ENCODE data around the gene DPPA3.
"Not testable (repeated sequence)": the region's sequence is repeated elsewhere in the genome, so short reads cannot be mapped to it uniquely, and the experiment has no call there.

The DPPA3 gene

GRCh38 chr12:7749442-7749841 is 38.2 kb downstream of the DPPA3 start:
- no peaks in the 10 kb centered on the region for H3K9me3 Mint-ChIP-seq
- DNase-seq = no peak
- H3K27ac Mint-ChIP-seq = peak overlapping the region in 1 of 2 donors; percentile 66

GRCh38 chr12:7750350-7750749 is 39.1 kb downstream of the DPPA3 start:
- no peak for ATAC-seq (replicated peaks)
- no peaks in the 10 kb centered on the region for H3K9me3 Mint-ChIP-seq
- peaks cover 4 to 6% of the 10 kb centered on the region in 2 donors for H3K4me1 Mint-ChIP-seq (ENCODE audit: low read depth in 2 of 2)
- peaks cover 0 to 9% of the 10 kb centered on the region in 2 donors for H3K27me3 Mint-ChIP-seq
- H3K4me3 Mint-ChIP-seq = peak overlapping the region in 1 of 2 donors; percentile 44
- H3K36me3 Mint-ChIP-seq (ENCODE audit: insufficient read depth) = no peaks in the 10 kb centered on the region
- DNase-seq = no peak
- H3K27ac Mint-ChIP-seq = peak overlapping the region in 1 of 2 donors; percentile 26

More at GRCh38 chr12:7749442-7749841, 38.2 kb downstream of the DPPA3 start:
- Mint-ChIP-seq H3K4me3 (no peak overlapping the region), H3K4me1 (ENCODE audit: low read depth in 2 of 2) (peaks cover 4 to 5% of the 10 kb centered on the region in 2 donors), H3K27me3 (peaks cover 0 to 9% of the 10 kb centered on the region in 2 donors), H3K36me3 (ENCODE audit: insufficient read depth) (no peaks in the 10 kb centered on the region)
- no peak for ATAC-seq (replicated peaks)

- DNase-seq (no peak), ATAC-seq (replicated peaks) (no peak)
- Mint-ChIP-seq H3K4me1 (ENCODE audit: low read depth in 2 of 2) (peaks cover 9 to 14% of the 10 kb centered on the region in 2 donors), H3K27ac (peak overlapping the region in 1 of 2 donors; percentile 63), H3K4me3 (peak overlapping the region; percentile 37 to 44), H3K9me3 (no peaks in the 10 kb centered on the region), H3K36me3 (ENCODE audit: insufficient read depth) (peaks cover 2% of the 10 kb centered on the region), H3K27me3 (peaks cover 0 to 9% of the 10 kb centered on the region in 2 donors)
These were observed 40.2 kb downstream of the DPPA3 start for GRCh38 chr12:7751394-7751793.

DNA sequence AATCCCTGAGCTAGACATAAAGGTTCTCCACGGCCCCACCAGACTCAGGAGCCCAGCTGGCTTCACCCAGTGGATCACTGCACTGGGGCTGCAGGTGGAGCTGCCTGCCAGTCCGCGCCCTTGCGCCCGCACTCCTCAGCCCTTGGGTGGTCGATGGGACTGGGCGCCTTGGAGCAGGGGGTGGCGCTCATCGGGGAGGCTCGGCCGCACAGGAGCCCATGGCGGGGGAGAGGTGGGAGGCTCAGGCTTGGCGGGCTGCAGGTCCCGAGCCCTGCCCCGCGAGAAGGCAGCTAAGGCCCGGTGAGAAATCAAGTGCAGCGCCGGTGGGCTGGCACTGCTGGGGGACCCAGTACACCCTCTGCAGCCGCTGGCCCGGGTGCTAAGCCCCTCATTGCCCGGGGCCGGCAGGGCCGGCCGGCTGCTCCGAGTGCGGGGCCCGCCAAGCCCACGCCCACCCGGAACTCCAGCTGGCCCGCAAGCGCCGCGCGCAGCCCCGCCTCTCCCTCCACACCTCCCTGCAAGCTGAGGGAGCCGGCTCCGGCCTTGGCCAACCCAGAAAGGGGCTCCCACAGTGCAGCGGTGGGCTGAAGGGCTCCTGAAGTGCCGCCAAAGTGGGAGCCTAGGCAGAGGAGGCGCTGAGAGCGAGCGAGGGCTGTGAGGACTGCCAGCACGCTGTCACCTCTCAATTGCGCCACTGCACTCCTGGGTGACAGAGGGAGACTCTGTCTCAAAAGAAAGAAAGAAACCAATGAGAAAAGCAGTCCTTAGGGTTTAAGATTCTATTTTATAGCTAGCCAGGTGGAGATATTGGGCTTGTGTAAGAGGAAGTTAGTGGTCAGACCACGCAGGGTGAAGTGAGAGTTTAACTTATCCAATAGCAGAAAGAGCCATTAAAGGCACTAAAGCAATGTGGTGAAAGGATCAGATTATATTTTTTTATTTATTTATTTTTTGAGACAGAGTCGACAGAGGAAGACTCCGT is 41.0 kb downstream of the DPPA3 start:
- H3K9me3 Mint-ChIP-seq; DNase-seq; H3K36me3 Mint-ChIP-seq (ENCODE audit: insufficient read depth); H3K27me3 Mint-ChIP-seq: not testable (repeated sequence)
- peaks cover 8 to 14% of the 10 kb centered on the region in 2 donors for H3K4me1 Mint-ChIP-seq (ENCODE audit: low read depth in 2 of 2)
- peak overlapping the region in 1 of 2 donors; percentile 63 for H3K27ac Mint-ChIP-seq
- ATAC-seq (replicated peaks) = peak; percentile 51
- peak overlapping the region; percentile 37 to 44 for H3K4me3 Mint-ChIP-seq

GRCh38 chr12:7755668-7756067 is 44.4 kb downstream of the DPPA3 start:
- ATAC-seq (replicated peaks) (peak; percentile 52), DNase-seq (peak; percentile 4 to 33 (median 18))
- H3K27me3 Mint-ChIP-seq; H3K9me3 Mint-ChIP-seq; H3K36me3 Mint-ChIP-seq (ENCODE audit: insufficient read depth): not testable (repeated sequence)
- Mint-ChIP-seq H3K4me1 (ENCODE audit: low read depth in 2 of 2) (peaks cover 7 to 14% of the 10 kb centered on the region in 2 donors), H3K27ac (peak overlapping the region; percentile 86 to 90), H3K4me3 (peak overlapping the region; percentile 58 to 66)

DNA sequence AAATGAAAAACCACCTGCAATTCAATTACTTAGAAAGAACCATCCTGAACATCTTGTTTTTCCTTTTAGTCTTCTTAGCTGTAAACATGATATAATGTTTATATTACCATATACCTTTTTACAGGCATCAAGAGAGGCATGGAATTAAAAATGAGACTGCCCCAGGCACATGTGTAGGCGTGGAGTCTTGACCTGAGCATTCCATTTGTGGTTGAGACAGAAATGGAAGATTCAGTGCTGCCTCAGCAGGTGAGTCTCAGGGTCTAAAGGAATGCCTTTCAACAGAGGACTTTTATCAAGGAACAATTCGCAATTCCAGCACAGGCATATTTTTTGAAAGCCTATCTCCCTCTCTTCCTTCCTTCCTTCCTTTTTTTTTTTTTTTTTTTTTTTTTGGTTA is 45.8 kb downstream of the DPPA3 start:
- Mint-ChIP-seq H3K27me3 (no peaks in the 10 kb centered on the region), H3K36me3 (ENCODE audit: insufficient read depth) (peaks cover 2% of the 10 kb centered on the region), H3K4me1 (ENCODE audit: low read depth in 2 of 2) (peaks cover 7 to 14% of the 10 kb centered on the region in 2 donors), H3K4me3 (no peak overlapping the region), H3K9me3 (no peaks in the 10 kb centered on the region), H3K27ac (no peak overlapping the region)
- DNase-seq = no peak
- ATAC-seq (replicated peaks) = no peak

- peaks cover 6 to 8% of the 10 kb centered on the region in 2 donors for H3K27me3 Mint-ChIP-seq
These were observed 47.5 kb downstream of the DPPA3 start for GRCh38 chr12:7758766-7759140.

More at GRCh38 chr12:7758766-7759140, 47.5 kb downstream of the DPPA3 start:
- no peak for DNase-seq
- no peak overlapping the region for H3K4me3 Mint-ChIP-seq
- peaks cover 5 to 10% of the 10 kb centered on the region in 2 donors for H3K4me1 Mint-ChIP-seq (ENCODE audit: low read depth in 2 of 2)
- no peak for ATAC-seq (replicated peaks)
- H3K9me3 Mint-ChIP-seq = no peaks in the 10 kb centered on the region
- H3K36me3 Mint-ChIP-seq (ENCODE audit: insufficient read depth) = peaks cover 2% of the 10 kb centered on the region
- no peak overlapping the region for H3K27ac Mint-ChIP-seq

Measured in effector memory CD8-positive, alpha-beta T cell (primary cell).